Stromal cell of bone marrow (primary cell): ENCODE results near the gene PPP1R12A.
A peak's percentile ranks its signal among the peaks of the same experiment; 100 is the strongest.

ENCODE experiments used
- DNase-seq: peaks from one replicate; pipeline ENCODE4 v3.0.0-alpha.2; 2012; ENCODE audit warnings: low read depth

PPP1R12A gene

GRCh38 chr12:79766705-79767464 lies 168.0 kb downstream of the PPP1R12A start:
- DNase-seq = no peak

GRCh38 chr12:79765157-79765556 lies 169.7 kb downstream of the PPP1R12A start:
- DNase-seq = no peak

GRCh38 chr12:79764641-79765040 lies 170.3 kb downstream of the PPP1R12A start:
- no peak for DNase-seq

GRCh38 chr12:79763766-79764452 lies 171.0 kb downstream of the PPP1R12A start:
- no peak for DNase-seq

DNA sequence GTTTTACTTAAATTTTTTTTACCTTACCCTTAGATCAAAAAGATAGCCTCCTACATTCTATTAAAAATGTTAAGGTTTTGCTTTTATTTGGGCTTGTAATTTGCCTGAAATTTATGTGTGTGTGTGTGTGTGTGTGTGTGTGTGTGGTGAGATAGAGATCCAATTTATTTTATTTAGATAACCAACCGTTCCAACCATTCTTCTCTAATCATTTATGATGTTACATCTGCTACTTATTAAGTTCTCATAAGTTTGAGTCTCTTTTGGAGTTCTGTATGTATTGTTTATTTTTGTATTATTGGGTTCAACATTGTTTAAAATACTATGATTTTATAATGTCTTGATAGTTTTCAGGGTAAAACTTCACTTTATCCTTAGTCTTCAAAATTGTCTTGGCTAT lies 173.6 kb downstream of the PPP1R12A start:
- DNase-seq = no peak

DNA sequence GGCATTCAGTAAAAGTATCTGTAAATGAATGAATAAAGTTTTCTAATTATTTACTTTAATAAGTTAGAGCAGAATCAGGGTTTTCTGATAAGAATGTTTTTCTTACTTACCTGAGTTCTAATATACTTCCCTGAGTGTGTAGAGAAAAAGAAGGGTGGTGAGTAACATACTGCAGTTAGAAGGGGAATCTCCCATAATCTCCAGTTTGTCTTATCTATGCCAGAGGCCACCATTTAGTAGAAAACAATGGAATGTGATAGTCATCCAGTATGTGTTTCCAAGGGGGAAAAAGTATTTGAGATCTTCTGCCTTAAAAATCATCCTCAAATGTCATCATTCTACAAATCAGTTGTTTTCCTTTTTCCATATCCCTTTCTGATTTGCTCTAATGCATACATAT lies 187.6 kb downstream of the PPP1R12A start:
- DNase-seq = no peak

GRCh38 chr12:79737875-79738718 lies 196.8 kb downstream of the PPP1R12A start:
- peak; percentile 36 for DNase-seq

DNA sequence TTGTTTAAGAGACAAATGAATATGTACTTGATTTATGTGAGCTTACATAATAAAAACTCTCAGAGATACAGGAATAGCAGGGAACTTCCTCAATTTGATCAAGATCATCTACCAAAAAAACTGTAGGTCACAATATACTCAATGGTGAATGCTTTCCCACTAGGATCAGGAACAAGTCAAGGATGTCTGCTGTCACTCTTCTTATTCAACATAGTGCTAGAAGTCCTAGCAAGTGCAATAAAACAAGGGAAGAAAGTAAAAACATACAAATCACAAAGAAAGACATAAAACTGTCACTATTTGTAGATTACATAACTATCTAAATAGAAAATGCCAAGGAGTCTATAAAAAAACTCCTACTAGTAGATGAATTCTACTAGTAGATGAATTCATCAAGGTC lies 202.3 kb downstream of the PPP1R12A start:
- no peak for DNase-seq

GRCh38 chr12:79725987-79726386 lies 208.9 kb downstream of the PPP1R12A start:
- peak; percentile 38 for DNase-seq
